GM19023 (cell line): ENCODE results near the gene EPN3.

Experiments used
- ATAC-seq: cut with Tn5 transposase; IDR thresholded peaks from one replicate; pipeline ENCODE4 v1.9.1; 2021; ENCODE audit warnings: mild to moderate bottlenecking, moderate library complexity; ENCODE audit not compliant: unreplicated experiment

Gene EPN3

DNA sequence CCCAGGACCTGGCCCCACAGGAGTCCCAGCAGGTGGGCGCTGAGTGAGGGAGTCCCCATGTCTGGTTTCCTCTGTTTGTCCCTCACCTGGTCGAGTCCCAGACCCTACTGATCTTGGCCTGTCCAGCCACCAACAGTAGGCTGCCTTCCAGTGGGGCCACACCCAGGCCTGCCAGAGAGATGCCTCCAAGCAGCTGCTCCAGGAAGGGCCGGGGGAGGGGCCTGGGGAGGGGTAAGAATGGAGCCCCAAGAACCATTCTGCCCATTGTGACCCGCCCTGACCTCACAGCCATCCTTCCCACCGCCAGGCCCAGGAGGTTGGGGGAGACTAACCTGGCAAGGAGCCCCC lies 15.2 kb downstream of the EPN3 start:
- no peak for ATAC-seq

DNA sequence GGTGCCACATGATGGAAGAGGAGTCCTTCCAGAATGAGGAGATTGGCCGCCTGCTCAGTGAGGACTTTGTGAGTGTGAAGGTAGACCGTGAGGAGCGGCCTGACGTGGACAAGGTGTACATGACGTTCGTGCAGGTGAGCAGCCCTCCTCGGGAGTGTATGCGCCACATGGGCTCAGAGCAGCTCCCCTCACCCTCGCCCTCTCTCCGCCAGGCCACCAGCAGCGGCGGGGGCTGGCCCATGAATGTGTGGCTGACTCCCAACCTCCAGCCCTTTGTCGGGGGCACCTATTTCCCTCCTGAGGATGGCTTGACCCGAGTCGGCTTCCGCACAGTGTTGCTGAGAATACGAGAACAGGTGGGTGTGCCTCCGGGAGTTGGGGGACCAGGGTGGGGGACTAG lies 16.3 kb downstream of the EPN3 start:
- no peak for ATAC-seq

- no peak for ATAC-seq
Observed at GRCh38 chr17:50549256-50549941, 16.9 kb downstream of the EPN3 start.

DNA sequence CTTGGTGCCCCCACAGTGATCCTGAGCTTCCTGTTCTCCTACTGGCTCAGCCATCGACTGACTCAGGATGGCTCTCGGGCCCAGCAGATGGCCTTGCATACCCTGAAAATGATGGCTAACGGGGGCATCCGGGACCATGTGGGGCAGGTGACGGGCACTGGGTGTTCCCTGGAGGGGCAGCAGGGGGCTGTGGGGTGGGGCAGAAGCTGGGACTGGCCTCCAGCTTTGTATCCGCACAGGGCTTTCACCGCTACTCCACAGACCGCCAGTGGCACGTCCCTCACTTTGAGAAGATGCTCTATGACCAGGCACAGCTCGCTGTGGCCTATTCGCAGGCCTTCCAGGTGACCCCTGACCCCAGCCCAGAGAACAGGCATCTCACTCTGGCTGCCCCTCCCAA lies 17.4 kb downstream of the EPN3 start:
- no peak for ATAC-seq

DNA sequence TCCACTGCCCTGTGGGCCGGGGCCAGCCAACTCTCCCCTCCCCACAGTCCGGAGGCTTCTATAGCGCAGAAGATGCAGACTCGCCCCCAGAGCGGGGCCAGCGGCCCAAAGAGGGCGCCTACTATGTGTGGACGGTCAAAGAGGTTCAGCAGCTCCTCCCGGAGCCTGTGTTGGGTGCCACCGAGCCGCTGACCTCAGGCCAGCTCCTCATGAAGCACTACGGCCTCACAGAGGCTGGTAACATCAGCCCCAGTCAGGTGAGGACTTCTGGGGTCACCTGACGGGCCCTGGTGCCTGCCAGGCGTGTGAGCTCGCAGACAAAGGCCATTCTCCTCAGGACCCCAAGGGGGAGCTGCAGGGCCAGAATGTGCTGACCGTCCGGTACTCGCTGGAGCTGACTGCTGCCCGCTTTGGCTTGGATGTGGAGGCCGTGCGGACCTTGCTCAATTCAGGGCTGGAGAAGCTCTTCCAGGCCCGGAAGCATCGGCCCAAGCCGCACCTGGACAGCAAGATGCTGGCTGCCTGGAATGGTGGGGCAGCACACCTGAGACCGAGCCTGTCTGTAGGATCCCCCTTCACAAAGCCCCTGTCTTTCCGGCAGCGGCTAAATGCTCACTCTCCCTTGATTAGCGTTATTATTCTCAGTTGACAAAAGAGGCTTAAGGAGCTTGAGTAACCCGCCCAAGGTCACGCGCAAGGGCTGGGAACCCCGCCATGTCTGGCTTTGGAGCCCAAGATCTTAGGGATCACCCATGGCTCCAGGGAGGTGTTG lies 18.3 kb downstream of the EPN3 start:
- no peak for ATAC-seq

GRCh38 chr17:50551433-50551815 lies 18.9 kb downstream of the EPN3 start:
- ATAC-seq = no peak

- ATAC-seq = no peak
Observed at GRCh38 chr17:50551884-50552283, 19.3 kb downstream of the EPN3 start.

- ATAC-seq = no peak
Observed at GRCh38 chr17:50554201-50554600, 21.7 kb downstream of the EPN3 start.

GRCh38 chr17:50556803-50557202 lies 24.3 kb downstream of the EPN3 start:
- ATAC-seq = no peak

DNA sequence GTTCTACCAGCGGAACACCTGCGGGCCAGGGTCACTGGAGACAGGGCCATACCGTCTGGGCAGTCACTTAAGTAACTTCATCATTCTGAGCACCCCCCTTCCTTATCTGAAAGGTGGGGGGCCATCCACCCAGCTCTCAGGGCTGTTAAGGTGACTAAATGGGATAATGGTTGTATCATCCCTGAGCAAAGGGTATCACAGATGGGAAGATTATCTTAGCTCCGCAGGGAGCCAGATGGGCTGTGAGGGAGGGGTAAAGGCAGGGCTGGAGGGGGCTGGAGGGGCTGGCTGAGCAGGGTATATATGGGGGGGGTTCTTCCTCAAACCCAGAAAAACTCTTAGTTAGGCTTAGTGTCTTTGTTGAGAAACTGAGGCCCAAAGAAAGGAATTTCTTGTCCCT lies 25.1 kb downstream of the EPN3 start:
- ATAC-seq = no peak

DNA sequence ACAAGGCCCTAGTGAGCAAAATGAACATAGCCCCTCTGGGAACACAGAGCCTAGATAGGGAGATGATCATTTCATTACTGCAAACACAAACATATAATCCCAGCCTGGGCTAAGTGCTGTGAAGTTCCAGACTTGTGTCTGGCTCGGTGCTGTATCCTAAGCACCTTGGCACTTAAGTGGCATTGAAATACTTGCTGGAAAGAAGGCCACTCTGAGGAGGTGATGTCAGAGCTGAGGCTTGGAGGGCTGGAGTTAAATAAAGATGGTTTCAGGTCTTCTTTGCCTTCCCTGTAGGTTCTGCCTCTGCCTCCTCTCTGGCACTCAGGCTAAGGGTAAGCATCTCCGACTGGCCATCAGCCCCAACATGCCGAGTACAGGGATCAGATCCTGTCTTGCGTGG lies 25.6 kb downstream of the EPN3 start:
- no peak for ATAC-seq

DNA sequence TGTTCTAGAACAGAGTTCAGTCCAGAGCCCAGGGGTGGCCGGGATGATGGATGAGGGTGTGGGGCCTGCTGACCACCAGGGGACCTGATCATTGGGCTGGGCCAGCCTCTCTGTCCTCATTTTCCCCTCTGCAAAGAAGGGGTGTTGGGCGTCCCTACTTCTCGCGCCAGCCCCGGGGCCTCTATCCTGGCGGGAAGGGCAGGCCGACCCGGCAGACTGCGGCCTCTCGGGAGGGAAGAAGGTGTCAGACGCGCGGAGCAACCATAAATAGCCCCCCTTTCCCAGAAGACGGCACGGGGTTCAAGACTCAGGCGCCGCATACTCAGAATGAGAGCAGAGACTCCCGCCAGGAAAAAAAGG lies 26.0 kb downstream of the EPN3 start:
- ATAC-seq = no peak

- ATAC-seq = no peak
Observed at GRCh38 chr17:50558941-50559614, 26.5 kb downstream of the EPN3 start.

GRCh38 chr17:50559674-50560184 lies 27.2 kb downstream of the EPN3 start:
- ATAC-seq = no peak

GRCh38 chr17:50560185-50560824 lies 27.8 kb downstream of the EPN3 start, which contains the start of gene CACNA1G:
Gene CACNA1G, plus strand, starts transcription at chr17:50560715. Its CDS starts 745 bp downstream, at chr17:50561460.
- peak; percentile 93 for ATAC-seq

DNA sequence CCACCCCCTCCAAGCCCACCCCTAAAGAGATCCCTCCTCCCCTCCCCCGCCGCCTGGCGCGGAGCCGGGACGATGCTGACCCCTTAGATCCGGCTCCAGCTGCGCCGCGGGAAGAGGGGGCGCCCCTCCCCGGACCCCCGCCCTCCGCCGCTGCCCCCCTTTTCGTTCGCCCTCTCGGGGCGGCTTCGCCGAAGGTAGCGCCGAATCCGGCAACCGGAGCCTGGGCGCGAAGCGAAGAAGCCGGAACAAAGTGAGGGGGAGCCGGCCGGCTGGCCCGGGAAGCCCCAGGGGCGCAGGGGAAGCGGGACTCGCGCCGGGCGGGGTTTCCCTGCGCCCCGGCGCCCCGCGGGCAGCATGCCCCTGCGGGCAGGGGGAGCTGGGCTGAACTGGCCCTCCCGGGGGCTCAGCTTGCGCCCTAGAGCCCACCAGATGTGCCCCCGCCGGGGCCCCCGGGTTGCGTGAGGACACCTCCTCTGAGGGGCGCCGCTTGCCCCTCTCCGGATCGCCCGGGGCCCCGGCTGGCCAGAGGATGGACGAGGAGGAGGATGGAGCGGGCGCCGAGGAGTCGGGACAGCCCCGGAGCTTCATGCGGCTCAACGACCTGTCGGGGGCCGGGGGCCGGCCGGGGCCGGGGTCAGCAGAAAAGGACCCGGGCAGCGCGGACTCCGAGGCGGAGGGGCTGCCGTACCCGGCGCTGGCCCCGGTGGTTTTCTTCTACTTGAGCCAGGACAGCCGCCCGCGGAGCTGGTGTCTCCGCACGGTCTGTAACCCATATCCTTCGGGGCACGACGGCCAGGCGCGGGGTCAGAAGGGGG lies 28.6 kb downstream of the EPN3 start:
- no peak for ATAC-seq

- ATAC-seq = no peak
Observed at GRCh38 chr17:50561746-50562141, 29.2 kb downstream of the EPN3 start.

GRCh38 chr17:50562242-50563091 lies 29.9 kb downstream of the EPN3 start:
- ATAC-seq = no peak

- ATAC-seq = no peak
Observed at GRCh38 chr17:50563092-50563511, 30.6 kb downstream of the EPN3 start.

DNA sequence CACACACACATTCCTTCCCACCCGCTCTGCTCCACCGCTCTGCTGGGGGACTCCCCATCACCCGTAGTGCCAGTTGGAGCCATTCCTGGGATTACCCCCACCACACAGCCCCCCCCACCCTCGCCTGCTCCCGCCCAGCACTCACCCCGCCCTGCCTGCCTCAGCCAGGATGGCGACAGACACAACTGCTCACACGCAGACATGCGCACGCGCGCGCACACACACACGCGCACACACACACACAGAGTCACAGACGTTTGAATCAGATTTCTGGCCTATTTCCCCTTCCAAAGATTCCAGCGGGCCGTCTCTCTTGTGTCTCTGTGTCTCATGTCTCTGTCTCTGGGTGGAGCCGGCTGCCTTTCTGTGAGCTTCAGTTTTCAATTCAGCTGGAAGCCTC lies 32.4 kb downstream of the EPN3 start:
- ATAC-seq = no peak
